ENCODE data around the gene ZFPM1. TPM values are rescaled to one million over a fixed set of nuclear protein-coding genes. Genes with fewer than 3 reads are reported as not detected.

ZFPM1 gene
- total and polyA plus RNA-seq, 12 donors: 0.37 to 23.8 (median 3.5) TPM

- Histone ChIP-seq H3K36me3 (replicated peaks in 1 of 2) (no peaks in the 10 kb centered on the region), H3K4me3 (peak overlapping the region in 2 of 4 donors; percentile 33 to 67), H3K9me3 (replicated peaks in 1 of 3) (no peaks in the 10 kb centered on the region), H3K27ac (peak overlapping the region in 1 of 5 donors; percentile 56), H3K27me3 (peaks cover 12% of the 10 kb centered on the region), H3K4me1 (replicated peaks in 1 of 2) (peaks cover 4 to 5% of the 10 kb centered on the region in 2 donors)
- DNase-seq: no peak
- intact Hi-C loops (cut with DNase I): no loop called here
- WGBS, 4 donors: 65 to 97% (median 72%) methylated on average over 12 to 48 of the region's 48 CpGs
- TF ChIP-seq POLR2A (IDR thresholded peaks at IDR 0.05) (no peak), CTCF (IDR thresholded peaks at IDR 0.05) (no peak)
Observed at GRCh38 chr16:88429387-88430184, 23.5 kb upstream of the ZFPM1 start.

DNA sequence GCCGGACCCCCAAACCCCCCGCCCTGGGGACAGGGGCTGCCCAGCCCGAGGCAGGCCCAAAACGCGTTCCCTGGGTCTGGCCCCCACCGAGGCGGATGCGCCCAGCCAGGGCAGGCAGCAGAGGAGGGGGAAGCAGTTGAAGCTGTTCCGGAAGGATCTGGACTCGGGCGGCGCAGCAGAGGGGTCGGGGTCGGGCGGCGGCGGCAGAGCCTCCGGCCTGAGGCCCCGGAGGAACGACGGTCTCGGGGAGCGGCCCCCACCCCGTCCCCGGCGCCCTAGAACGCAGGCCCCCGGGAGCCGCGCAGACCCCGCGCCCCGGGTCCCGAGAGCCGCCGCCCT lies 22.9 kb upstream of the ZFPM1 start:
- peak overlapping the region in 2 of 4 donors; percentile 33 to 67 for H3K4me3 ChIP-seq
- intact Hi-C loops (cut with DNase I): no loop called here

GRCh38 chr16:88430524-88431446 lies 22.3 kb upstream of the ZFPM1 start:
- Histone ChIP-seq H3K9me3 (replicated peaks in 1 of 3) (no peaks in the 10 kb centered on the region), H3K27ac (peak overlapping the region in 3 of 5 donors; percentile 8 to 56 (median 54)), H3K27me3 (peaks cover 12% of the 10 kb centered on the region), H3K36me3 (replicated peaks in 1 of 2) (no peaks in the 10 kb centered on the region), H3K4me3 (peak overlapping the region in 2 of 4 donors; percentile 33 to 67), H3K4me1 (replicated peaks in 1 of 2) (no peaks in the 10 kb centered on the region)
- 16 to 68% (median 24%) methylated on average over 19 to 80 of the region's 80 CpGs for WGBS, 4 donors
- TF ChIP-seq POLR2A (IDR thresholded peaks at IDR 0.05) (no peak), CTCF (IDR thresholded peaks at IDR 0.05) (no peak)
- intact Hi-C loops (cut with DNase I): no loop called here
- peak in 2 of 7 donors; percentile 39 to 49 for DNase-seq

More for the DNA sequence above, 22.9 kb upstream of the ZFPM1 start:
- peaks cover 12% of the 10 kb centered on the region for H3K27me3 ChIP-seq
- no peaks in the 10 kb centered on the region for H3K4me1 ChIP-seq (replicated peaks in 1 of 2)
- no peak for TF ChIP-seq POLR2A (IDR thresholded peaks at IDR 0.05)
- no peak for TF ChIP-seq CTCF (IDR thresholded peaks at IDR 0.05)
- peak overlapping the region in 3 of 5 donors; percentile 8 to 56 (median 54) for H3K27ac ChIP-seq
- DNase-seq: no peak
- no peaks in the 10 kb centered on the region for H3K9me3 ChIP-seq (replicated peaks in 1 of 3)
- 0 to 8% (median 6%) methylated on average over 1 to 36 of the region's 36 CpGs; no CpG with 5 or more reads in 1 of the 4 donors for WGBS, 4 donors
- H3K36me3 ChIP-seq (replicated peaks in 1 of 2): no peaks in the 10 kb centered on the region

GRCh38 chr16:88431651-88432050 lies 21.4 kb upstream of the ZFPM1 start:
- H3K4me3 ChIP-seq: no peak overlapping the region
- H3K4me1 ChIP-seq (replicated peaks in 1 of 2): no peaks in the 10 kb centered on the region
- no peak overlapping the region for H3K27ac ChIP-seq
- intact Hi-C loops (cut with DNase I): loop anchor here in 1 of 2 donors (2.0 kb wide), 1 partner anchor 235 kb away; no protein-coding TSS in a partner anchor
- H3K36me3 ChIP-seq (replicated peaks in 1 of 2): no peaks in the 10 kb centered on the region
- DNase-seq: no peak
- 81 to 93% (median 88%) methylated on average over 9 to 22 of the region's 22 CpGs for WGBS, 4 donors
- peaks cover 12% of the 10 kb centered on the region for H3K27me3 ChIP-seq
- H3K9me3 ChIP-seq (replicated peaks in 1 of 3): no peaks in the 10 kb centered on the region
- TF ChIP-seq CTCF (IDR thresholded peaks at IDR 0.05) (no peak), POLR2A (IDR thresholded peaks at IDR 0.05) (no peak)
